ENCODE results near the gene ECE2.
"Not testable (repeated sequence)": the region's sequence is repeated elsewhere in the genome, so short reads cannot be mapped to it uniquely, and the experiment has no call there.

The ECE2 gene

DNA sequence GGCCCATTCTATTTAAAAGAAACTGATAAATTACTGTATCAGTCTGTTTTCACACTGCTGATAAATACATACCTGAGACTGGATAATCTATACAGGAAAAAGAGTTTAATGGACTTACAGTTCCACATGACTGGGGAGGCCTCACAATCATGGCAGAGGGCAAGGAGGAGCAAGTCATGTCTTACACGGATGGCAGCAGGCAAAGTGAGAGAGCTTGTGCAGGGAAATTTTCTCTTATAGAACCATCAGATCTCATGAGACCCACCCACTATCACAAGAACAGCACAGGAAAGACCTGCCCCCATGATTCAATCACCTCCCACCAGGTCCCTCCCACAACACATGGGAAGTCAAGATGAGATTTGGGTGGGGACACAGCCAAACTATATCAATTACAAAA is 8.6 kb upstream of the ECE2 start:
- DNase-seq (ENCODE audit: low read depth) = not testable (repeated sequence)

DNA sequence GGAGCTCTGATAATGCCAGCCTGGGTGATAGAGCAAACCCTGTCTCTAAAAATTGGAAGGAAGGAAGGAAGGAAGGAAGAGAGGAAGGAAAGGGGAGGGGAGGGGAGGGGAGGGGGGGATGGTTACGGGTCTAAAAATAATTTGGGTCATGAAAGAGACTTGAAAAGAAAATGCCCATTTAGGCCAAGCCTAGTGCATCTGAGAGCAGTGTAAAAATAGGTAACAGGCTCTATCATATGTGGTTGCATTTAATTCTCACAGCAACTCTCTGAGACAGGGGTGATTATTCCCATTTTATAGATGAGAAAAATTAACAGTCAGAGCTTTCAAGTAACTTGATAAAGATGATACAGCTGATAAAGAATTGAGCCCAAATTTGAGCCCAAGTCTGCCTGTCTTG is 3.6 kb upstream of the ECE2 start:
- DNase-seq (ENCODE audit: low read depth) = no peak

DNA sequence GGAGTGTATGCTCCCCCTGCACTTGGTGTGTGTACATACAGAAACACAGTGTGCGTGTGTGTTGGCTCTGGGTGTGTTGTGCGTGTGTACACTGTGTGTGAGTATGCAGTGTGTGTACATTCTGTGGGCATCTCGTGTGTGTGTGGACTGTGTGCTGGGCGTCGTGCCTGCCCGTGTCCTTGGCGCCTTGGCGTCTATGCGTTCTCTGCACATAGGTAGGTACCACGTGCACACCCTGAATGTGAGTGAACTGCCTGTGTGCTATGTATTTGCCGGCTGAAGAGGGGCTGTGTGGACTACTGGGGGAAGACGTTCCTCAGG is 481 bp upstream of the ECE2 start:
- DNase-seq (ENCODE audit: low read depth) = no peak

DNA sequence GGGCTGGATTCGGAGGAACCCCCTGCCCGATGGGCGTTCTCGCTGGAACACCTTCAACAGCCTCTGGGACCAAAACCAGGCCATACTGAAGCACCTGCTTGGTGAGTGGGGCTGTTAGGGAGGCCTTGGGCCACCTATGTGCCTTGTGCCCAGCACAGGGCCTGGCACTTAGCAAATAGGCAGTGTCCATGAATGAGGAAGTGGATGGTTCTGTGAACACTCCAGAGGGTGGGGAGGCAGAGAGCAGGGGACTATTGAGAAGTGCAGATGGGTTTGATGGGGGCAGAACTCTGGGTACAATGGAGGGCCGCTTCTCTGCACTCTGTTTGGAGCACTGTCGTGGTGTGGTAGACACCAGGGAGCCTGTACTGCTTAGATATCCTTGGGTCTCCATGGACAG is 1.5 kb downstream of the ECE2 start:
- no peak for DNase-seq (ENCODE audit: low read depth)

DNA sequence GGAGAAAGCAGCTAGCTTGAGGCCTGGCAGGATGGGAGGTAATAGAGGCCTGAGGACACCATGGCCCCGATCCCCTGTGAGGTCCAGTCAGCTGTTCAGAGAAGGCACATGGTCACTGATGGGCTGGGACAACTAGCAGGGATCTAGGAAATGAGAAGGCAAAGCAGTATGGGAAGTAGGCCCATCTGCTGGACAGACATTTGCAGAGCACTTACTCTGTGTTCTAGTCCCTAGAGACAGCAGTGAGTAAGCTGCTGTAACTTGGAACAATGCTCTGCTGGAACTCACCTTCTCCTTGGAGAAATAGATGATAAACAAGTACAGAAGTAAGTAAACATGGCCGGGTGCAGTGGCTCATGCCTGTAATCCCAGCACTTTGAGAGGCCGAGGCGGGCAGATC is 7.1 kb downstream of the ECE2 start:
- no peak for DNase-seq (ENCODE audit: low read depth)

DNA sequence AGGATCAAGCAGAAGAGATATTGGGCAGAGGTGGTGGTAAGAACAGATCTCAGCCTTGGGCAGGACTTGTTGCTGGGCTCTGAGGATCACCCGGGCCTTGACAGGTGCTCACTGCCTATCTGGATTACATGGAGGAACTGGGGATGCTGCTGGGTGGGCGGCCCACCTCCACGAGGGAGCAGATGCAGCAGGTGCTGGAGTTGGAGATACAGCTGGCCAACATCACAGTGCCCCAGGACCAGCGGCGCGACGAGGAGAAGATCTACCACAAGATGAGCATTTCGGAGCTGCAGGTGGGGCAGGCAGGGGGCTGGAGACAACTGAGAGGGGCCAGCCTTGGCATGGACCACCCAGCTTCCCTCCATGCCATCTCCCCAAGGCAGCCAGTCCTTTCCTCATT is 7.9 kb downstream of the ECE2 start:
- no peak for DNase-seq (ENCODE audit: low read depth)

DNA sequence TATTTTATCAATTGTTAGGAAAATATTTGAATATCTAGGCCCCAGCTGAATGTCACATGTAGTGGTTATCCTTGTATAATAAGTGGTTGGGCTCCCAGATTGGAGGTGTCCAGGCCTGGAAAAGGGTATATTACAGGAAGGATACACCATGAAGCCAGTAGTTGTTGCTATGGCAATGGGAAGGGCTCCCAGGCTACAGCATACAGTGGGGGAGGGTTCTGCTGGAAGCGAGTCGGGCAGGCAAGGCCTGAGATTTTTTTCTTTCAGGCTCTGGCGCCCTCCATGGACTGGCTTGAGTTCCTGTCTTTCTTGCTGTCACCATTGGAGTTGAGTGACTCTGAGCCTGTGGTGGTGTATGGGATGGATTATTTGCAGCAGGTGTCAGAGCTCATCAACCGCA is 8.9 kb downstream of the ECE2 start:
- no peak for DNase-seq (ENCODE audit: low read depth)

DNA sequence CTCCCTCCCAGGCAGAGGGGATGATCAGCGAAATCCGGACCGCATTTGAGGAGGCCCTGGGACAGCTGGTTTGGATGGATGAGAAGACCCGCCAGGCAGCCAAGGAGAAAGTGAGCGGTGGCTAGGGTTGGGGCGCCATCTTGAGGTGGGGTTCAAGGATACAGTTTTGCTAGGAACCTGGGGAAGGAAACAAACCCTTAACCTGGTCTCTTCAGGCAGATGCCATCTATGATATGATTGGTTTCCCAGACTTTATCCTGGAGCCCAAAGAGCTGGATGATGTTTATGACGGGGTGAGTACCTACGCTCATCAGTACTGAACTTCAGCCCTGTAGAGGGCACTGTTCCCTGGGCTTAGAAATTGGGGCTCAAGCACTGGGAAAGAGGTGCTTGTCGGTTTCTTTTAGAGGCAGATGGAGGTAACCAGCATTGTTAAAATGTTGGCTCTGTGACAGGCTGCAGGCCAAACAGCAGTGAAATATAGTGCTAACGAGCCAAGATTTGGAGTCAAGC is 13.7 kb downstream of the ECE2 start:
- peak; percentile 43 for DNase-seq (ENCODE audit: low read depth)

DNA sequence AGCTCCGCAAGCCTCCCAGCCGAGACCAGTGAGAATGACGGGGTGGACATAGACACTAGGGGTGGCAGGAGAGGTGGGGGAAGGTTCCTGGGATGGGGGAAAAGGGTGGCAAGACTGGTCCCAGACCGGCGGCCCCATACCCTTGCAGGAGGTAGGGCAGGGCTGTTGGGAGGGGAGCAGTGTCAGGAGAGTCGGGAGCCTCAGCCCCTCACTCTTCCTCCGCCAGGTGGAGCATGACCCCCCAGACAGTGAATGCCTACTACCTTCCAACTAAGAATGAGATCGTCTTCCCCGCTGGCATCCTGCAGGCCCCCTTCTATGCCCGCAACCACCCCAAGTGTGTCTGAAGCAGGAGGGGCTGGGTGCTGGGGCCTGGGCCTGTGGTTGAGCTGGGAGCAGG is 14.5 kb downstream of the ECE2 start:
- no peak for DNase-seq (ENCODE audit: low read depth)

DNA sequence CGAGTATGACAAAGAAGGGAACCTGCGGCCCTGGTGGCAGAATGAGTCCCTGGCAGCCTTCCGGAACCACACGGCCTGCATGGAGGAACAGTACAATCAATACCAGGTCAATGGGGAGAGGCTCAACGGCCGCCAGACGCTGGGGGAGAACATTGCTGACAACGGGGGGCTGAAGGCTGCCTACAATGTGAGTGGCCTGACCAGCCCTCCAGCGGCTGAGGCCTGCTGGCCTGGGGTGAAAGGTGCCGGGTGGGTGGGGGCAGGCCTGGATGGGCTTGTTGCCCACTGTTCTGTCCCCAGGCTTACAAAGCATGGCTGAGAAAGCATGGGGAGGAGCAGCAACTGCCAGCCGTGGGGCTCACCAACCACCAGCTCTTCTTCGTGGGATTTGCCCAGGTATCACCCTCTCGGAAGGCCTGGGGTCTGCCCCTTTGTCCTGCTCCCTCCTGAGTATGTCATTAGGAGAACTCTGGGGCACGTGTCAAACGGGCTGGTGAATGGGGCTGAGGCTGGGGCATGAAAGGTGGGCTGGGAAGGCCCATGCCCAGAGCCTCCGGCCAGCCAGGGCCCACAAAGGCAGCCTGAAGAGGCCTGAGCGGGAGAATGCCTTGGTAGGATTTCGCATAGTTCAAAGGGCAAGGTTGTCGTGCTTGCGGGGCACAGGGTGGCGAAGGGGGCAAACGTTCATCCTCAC is 15.4 kb downstream of the ECE2 start:
- DNase-seq (ENCODE audit: low read depth) = no peak

DNA sequence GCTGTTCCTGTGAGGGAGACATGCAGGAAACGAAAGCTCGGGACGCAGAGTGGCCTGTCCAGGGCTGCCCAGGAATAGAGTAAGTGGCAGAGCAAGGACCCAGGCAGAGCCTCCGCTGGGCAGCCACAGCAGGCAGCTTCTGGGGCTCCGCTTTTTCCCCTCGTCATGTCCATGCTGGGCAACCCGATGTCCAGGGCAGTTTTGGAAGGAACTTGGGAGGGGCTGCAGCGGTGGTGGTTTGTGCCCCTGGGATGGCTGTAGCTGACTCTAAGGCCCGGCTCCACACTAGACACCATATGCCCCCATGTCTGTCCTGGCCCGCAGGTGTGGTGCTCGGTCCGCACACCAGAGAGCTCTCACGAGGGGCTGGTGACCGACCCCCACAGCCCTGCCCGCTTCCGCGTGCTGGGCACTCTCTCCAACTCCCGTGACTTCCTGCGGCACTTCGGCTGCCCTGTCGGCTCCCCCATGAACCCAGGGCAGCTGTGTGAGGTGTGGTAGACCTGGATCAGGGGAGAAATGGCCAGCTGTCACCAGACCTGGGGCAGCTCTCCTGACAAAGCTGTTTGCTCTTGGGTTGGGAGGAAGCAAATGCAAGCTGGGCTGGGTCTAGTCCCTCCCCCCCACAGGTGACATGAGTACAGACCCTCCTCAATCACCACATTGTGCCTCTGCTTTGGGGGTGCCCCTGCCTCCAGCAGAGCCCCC is 16.1 kb downstream of the ECE2 start:
- DNase-seq (ENCODE audit: low read depth) = no peak

DNA sequence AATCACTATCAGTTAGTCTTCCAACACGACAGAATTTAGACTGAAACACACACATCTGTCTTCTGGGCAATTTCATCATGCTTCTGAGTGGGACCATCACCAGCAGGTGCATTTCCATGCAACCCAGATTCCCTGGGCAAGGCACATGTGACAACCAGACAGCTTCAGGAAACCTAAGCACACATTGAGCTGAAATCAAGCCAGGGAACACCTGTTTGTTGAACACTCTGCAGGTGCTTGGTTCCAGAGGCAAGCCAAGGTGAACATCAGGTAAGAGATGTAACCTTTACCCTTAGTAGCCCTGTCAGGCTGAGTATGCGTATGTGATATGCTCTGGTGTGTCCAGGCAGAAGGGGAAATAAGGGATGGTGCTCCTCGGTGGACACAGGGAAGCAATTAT is 19.9 kb downstream of the ECE2 start:
- DNase-seq (ENCODE audit: low read depth) = no peak

DNA sequence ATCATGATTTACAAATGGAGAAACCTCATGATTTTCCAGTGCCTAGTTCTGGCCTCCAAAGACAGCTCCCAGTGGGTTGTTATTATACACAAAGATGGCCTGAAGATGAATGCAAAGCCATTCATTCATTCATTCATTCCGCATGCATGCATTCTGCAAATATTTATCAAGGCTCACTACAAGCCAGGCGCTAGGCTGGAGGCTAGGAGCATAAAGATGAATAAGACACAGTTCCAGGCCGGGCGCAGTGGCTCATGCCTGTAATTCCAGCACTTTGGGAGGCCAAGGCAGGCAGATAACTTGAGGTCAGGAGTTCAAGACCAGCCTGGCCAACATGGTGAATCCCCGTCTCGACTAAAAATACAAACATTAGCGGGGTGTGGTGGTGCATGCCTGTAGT is 20.8 kb downstream of the ECE2 start:
- DNase-seq (ENCODE audit: low read depth) = no peak

DNA sequence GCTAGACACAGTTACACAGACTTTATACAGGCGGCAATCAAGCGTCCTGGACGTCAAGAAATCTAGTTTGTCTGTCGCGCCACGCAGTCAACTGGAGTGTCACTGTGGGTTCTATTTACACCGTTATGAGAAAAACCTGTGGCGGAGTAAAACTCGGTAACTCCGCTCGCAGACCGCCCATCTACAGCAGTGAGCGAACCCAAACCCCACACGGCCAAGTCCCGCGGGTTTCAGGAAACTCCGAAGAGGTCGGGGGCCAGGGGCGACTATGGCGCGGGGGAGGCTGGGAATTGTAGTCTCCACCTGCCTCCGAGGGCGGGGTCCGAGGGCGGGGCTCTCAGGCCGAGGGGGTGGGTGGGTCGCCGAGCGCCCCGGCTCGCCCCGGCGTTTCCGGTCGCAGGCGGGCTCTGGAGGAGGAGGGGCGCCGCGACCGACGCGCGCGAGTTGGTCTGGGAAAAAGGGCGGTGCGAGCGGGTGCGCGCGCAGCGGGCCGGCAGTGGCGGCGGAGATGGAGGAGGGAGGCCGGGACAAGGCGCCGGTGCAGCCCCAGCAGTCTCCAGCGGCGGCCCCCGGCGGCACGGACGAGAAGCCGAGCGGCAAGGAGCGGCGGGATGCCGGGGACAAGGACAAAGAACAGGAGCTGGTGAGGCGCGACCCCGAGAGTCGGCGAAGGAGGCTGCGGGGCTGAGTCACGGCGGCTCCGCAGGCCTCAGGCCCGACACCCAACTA is 23.1 kb downstream of the ECE2 start, which contains the start of gene PSMD2:
TSS of gene PSMD2 (plus strand) at position 483 of the 729 bp plus-strand sequence. CDS start at position 509, 26 bp downstream.
- peak; percentile 98 for DNase-seq (ENCODE audit: low read depth)

DNA sequence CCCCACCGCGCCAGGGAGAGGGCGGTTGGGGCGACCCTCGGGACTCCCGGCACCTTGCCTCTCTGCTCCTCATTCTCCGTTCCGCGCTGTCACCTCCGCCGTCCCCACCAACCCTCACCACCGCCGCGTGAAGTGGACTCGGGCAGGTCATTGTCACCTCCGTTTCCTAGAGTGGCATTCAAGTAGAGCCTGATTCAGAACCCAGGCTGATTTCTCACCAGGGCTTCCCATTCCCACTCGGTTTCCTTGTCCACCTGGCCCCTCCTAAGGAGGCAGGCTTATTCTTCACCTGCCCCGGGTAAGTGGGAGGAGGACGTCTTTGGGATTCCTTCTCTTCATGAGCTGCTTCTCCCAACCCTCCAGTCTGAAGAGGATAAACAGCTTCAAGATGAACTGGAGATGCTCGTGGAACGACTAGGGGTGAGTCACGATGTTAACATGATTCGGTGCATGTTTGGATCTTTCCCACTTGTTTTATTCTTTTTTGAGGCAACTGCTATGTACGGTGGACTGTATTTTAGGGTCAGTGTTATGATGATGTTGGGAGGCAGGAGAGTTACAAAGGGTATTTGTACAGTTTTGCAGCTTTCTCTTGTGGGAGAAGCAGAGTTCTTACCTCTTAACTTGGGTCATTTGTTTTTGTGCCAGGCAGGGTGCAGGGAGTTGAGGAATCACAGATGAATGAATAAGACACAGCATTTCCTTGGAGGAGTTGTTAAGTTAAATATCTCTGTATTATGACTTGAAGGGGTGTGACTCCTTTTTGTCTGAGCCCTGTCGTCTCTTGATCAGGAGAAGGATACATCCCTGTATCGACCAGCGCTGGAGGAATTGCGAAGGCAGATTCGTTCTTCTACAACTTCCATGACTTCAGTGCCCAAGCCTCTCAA is 23.9 kb downstream of the ECE2 start:
- no peak for DNase-seq (ENCODE audit: low read depth)

DNA sequence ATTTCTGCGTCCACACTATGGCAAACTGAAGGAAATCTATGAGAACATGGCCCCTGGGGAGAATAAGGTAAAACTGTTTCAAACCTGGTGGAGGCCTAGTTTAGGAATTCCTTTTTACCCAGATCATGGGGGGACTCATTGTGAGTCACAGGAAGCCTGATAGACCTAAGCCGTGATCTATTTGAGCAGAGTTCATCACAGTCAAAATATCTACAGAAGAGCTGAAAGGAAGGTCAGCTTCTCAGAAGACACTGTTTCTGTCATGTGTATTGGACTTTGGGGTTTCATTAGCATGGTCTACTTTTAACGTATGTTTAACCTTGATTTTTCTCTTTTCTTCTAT is 24.5 kb downstream of the ECE2 start:
- DNase-seq (ENCODE audit: low read depth) = no peak

DNA sequence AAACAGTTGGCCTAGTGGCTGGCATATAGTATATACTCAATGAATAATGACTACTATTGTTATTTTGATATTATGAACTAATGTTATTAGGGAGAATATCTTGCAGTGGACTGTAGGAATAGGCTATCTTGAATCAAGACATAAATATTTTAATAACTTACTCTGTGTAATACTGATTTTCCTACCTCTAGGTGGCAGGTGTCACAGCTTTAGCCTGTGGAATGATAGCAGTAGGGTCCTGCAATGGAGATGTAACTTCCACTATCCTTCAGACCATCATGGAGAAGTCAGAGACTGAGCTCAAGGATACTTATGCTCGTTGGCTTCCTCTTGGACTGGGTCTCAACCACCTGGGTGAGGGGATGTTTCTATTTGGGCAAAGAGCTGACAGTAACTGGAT is 29.8 kb downstream of the ECE2 start:
- DNase-seq (ENCODE audit: low read depth) = no peak

DNA sequence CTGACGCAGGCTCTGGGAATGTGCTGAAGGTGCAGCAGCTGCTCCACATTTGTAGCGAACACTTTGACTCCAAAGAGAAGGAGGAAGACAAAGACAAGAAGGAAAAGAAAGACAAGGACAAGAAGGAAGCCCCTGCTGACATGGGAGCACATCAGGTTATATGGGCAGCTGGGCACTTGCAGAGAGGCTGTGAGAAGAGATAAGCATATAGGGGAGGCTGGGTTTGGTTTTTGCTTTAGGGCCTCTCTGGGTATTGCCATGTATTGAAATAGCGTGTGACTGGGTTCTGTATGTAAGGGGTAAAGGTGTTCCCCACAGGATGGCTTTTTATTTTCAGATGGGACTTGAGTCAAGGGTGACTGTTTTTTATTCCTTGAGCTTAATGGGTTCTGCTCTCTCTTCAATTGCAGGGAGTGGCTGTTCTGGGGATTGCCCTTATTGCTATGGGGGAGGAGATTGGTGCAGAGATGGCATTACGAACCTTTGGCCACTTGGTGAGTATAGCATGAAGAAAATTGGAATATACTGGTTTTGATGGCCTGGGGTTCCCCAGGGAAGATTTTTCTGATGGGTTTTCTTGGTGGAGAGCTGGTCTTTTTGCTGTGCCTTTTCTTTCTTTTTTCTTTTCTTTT is 30.6 kb downstream of the ECE2 start:
- DNase-seq (ENCODE audit: low read depth) = no peak

DNA sequence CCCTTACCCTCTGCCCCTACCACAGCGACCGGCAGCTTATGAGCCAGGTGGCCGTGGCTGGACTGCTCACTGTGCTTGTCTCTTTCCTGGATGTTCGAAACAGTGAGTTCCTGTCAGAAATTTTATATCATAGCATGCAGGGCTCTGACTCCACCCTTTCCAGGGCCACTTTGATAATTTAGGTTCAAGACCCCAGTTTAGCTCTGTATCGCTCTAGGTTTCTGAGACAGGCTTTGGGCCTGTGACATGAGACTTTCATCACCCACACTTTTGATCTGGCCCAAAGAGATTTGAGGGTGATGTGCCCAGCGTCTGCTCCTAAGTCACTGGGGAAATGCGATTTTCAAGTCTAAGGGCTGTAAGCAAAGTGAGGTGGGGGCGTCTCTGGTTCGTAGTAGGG is 32.1 kb downstream of the ECE2 start:
- no peak for DNase-seq (ENCODE audit: low read depth)

DNA sequence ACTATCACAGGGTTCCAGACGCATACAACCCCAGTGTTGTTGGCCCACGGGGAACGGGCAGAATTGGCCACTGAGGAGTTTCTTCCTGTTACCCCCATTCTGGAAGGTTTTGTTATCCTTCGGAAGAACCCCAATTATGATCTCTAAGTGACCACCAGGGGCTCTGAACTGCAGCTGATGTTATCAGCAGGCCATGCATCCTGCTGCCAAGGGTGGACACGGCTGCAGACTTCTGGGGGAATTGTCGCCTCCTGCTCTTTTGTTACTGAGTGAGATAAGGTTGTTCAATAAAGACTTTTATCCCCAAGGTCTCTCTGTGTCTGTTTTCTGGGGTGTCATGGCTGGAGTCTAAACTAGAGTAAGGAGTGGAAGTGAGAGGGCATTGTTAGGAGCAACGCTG is 32.9 kb downstream of the ECE2 start:
- DNase-seq (ENCODE audit: low read depth) = no peak

DNA sequence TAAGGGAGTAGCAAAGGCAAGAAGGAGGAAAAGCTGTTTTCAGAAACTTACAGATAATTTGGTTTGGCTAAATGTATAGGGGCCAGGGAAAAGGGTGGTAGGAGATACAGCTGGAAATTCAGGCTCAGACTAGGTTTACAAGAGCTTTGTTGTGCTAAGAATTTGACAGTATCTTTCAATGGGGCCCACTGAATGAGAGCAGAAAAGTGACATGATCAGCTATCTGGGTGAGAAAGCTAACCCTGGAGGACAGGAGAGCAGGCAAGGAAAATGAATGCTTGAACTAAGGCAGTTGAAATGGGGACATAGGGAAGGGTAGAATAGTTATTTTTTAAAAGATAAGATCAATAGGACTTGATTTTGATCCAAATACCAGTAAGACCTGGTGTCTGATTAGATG is 35.8 kb downstream of the ECE2 start:
- no peak for DNase-seq (ENCODE audit: low read depth)

DNA sequence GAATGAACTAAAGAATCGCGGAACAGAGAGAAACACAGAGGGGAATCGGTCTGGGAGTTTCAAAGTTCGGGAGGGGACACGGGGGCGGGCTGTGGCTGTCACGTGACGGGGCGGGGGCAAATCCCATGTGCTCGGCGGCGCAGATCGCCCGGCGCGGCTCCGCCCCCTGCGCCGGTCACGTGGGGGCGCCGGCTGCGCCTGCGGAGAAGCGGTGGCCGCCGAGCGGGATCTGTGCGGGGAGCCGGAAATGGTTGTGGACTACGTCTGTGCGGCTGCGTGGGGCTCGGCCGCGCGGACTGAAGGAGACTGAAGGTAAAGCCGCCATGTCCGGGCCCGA is 38.5 kb downstream of the ECE2 start, which contains the start of gene EIF4G1:
TSS of gene EIF4G1 (plus strand) at position 244 of the 337 bp plus-strand sequence. CDS start 1,191 bp downstream, outside the sequence.
- DNase-seq (ENCODE audit: low read depth) = peak; percentile 90
